Measurements from ENCODE around the gene SLC9A4.

DNA sequence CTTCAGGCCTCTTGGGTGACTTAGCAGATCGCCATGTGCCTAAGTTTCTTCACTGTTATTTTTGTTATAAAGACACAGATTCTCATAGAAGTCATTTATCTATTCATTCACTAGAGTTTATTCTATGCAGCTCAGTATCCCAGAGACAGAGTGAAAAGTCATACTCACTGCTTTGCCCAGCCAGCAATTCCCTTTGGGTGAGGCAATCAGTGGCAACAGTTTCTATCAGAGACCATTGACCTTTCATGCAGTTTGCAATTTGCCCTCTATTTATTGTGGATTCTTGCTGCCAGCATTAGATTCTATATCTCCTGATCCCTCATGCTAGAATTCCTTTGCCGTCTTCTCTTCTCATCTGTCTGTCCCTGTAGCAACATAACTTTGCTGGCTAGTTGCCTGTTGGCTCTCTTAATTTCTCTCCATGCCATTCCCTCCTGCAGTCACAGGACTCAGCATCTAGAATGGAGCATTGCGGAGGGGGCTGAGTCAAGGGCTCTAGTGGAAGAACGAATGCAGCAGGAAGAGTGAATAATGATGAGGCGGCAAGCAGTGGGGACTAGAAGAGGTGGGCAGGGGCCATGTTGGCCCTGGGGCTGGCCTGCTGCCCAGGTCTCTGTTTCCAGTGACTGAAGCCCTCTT lies 12.2 kb downstream of the SLC9A4 start:
- TF ChIP-seq, protein P1, sequence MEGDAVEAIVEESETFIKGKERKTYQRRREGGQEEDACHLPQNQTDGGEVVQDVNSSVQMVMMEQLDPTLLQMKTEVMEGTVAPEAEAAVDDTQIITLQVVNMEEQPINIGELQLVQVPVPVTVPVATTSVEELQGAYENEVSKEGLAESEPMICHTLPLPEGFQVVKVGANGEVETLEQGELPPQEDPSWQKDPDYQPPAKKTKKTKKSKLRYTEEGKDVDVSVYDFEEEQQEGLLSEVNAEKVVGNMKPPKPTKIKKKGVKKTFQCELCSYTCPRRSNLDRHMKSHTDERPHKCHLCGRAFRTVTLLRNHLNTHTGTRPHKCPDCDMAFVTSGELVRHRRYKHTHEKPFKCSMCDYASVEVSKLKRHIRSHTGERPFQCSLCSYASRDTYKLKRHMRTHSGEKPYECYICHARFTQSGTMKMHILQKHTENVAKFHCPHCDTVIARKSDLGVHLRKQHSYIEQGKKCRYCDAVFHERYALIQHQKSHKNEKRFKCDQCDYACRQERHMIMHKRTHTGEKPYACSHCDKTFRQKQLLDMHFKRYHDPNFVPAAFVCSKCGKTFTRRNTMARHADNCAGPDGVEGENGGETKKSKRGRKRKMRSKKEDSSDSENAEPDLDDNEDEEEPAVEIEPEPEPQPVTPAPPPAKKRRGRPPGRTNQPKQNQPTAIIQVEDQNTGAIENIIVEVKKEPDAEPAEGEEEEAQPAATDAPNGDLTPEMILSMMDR (IDR thresholded peaks at IDR 0.05; ENCODE audit: extremely low read depth in 1 of 2, insufficient read depth in 1 of 2, low read depth in 1 of 2, low read length in 2 of 2): no peak
- no peak for TF ChIP-seq POLR2AphosphoS5 (IDR thresholded peaks at IDR 0.05; ENCODE audit: insufficient read depth, low read depth, low read length)

Data from endothelial cell of umbilical vein (primary cell).